Stimulated activated CD8-positive, alpha-beta memory T cell treated with anti-CD3 and anti-CD28 coated beads, Interleukin-4, amount 100 ng/mL, for 24 hours (primary cell): ENCODE results near the gene PAMR1.
"Not testable (repeated sequence)": the region's sequence is repeated elsewhere in the genome, so short reads cannot be mapped to it uniquely, and the experiment has no call there.

ENCODE experiments used
- DNase-seq: peaks from one replicate; pipeline ENCODE4 v3.0.0-alpha.2; 2020; ENCODE audit warnings: low read depth

Gene PAMR1

GRCh38 chr11:35525501-35526175 is at the start of gene PAMR1:
Gene PAMR1, minus strand, starts transcription at chr11:35525616. Its CDS starts 31 bp downstream, at chr11:35525585.
- no peak for DNase-seq

- no peak for DNase-seq
Observed at GRCh38 chr11:35571696-35572095, 46.3 kb upstream of the PAMR1 start.

GRCh38 chr11:35567737-35568465 is 42.5 kb upstream of the PAMR1 start:
- DNase-seq: no peak

GRCh38 chr11:35566885-35567284 is 41.5 kb upstream of the PAMR1 start:
- DNase-seq: no peak

GRCh38 chr11:35566181-35566580 is 40.8 kb upstream of the PAMR1 start:
- no peak for DNase-seq

GRCh38 chr11:35564245-35564595 is 38.8 kb upstream of the PAMR1 start:
- DNase-seq: no peak

- no peak for DNase-seq
Observed at GRCh38 chr11:35563484-35564244, 38.2 kb upstream of the PAMR1 start.

GRCh38 chr11:35559949-35560348 is 34.5 kb upstream of the PAMR1 start:
- no peak for DNase-seq

- no peak for DNase-seq
Observed at GRCh38 chr11:35558513-35558912, 33.1 kb upstream of the PAMR1 start.

- DNase-seq: no peak
Observed at GRCh38 chr11:35555488-35555887, 30.1 kb upstream of the PAMR1 start.

GRCh38 chr11:35554491-35555437 is 29.3 kb upstream of the PAMR1 start:
- no peak for DNase-seq

- DNase-seq: no peak
Observed at GRCh38 chr11:35553831-35554230, 28.4 kb upstream of the PAMR1 start.

GRCh38 chr11:35553021-35553420 is 27.6 kb upstream of the PAMR1 start:
- DNase-seq: no peak

GRCh38 chr11:35552616-35553015 is 27.2 kb upstream of the PAMR1 start:
- no peak for DNase-seq

- no peak for DNase-seq
Observed at GRCh38 chr11:35550374-35551036, 25.1 kb upstream of the PAMR1 start.

- DNase-seq: no peak
Observed at GRCh38 chr11:35549787-35550186, 24.4 kb upstream of the PAMR1 start.

- no peak for DNase-seq
Observed at GRCh38 chr11:35548925-35549561, 23.6 kb upstream of the PAMR1 start.

- DNase-seq: not testable (repeated sequence)
Observed at GRCh38 chr11:35547995-35548394, 22.6 kb upstream of the PAMR1 start.

GRCh38 chr11:35546317-35546716 is 20.9 kb upstream of the PAMR1 start:
- no peak for DNase-seq

- DNase-seq: no peak
Observed at GRCh38 chr11:35545391-35546003, 20.1 kb upstream of the PAMR1 start.
